NCI-H345 treated with DMSO at 0.1 percent for 48 hours (cell line): ENCODE measurements around the gene VCP.
"Not testable (repeated sequence)": the region's sequence is repeated elsewhere in the genome, so short reads cannot be mapped to it uniquely, and the experiment has no call there.

Experiments used
- DNase-seq: peaks from one replicate; lab custom pipeline; 2025; ENCODE audit not compliant: unreplicated experiment; lab: John Stamatoyannopoulos, UW

The VCP gene

GRCh38 chr9:35026671-35027070 lies 45.8 kb downstream of the VCP start:
- DNase-seq: no peak

- DNase-seq: not testable (repeated sequence)
These were observed 49.0 kb downstream of the VCP start for GRCh38 chr9:35023443-35023842.

DNA sequence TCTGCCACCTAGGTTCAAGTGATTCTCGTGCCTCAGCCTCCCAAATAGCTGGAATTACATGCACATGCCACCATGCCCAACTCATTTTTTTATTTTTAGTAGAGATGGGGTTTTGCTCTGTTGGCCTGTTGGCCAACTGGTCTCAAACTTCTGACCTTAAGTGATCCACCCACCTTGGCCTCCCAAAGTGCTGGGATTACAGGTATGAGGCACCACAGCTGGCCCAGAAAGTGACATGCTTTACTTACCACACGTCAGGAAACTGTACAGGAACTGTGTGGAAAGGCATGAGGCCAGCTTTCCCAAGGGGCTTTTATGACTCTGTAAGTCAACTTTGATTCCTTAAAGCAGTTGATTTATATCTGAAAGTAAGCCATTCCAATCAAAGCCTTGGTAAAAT lies 57.9 kb downstream of the VCP start:
- DNase-seq: no peak

GRCh38 chr9:35010351-35010958 lies 62.0 kb downstream of the VCP start:
- DNase-seq: no peak
